Testis (tissue), 2 donors: ENCODE results near the gene EFNB2.

Experiments used
- CTCF ChIP-seq, 3 experiments: fragments of 450-650 bp in 2 of 3; fragments of 200-600 bp in 1 of 3; sonication (generic) in 1 of 3; IDR thresholded peaks; one replicate each; pipeline ENCODE4 v1.5.1; 2016 to 2019; ENCODE audit warnings: antibody characterized with exemption in 3 of 3, mild to moderate bottlenecking in 2 of 3, moderate library complexity in 1 of 3
- POLR2A ChIP-seq: fragments of 450-650 bp; IDR thresholded peaks from one replicate; pipeline ENCODE4 v1.6.1; 2017; ENCODE audit warnings: antibody characterized with exemption, mild to moderate bottlenecking, moderate library complexity

- TF ChIP-seq CTCF (IDR thresholded peaks at IDR 0.05) (no peak), POLR2A (no peak)
Observed at GRCh38 chr13:106484084-106484483, 51.4 kb downstream of the EFNB2 start.
